GM18907 (cell line): ENCODE results near the gene IRF4.

Experiments
- ATAC-seq: cut with Tn5 transposase; IDR thresholded peaks from one replicate; pipeline ENCODE4 v1.9.1; 2021; ENCODE audit warnings: mild to moderate bottlenecking, moderate library complexity; ENCODE audit not compliant: unreplicated experiment

The IRF4 gene

GRCh38 chr6:379410-380181 lies 12.0 kb upstream of the IRF4 start:
- ATAC-seq = peak; percentile 59

GRCh38 chr6:380234-381218 lies 11.0 kb upstream of the IRF4 start:
- ATAC-seq = no peak

DNA sequence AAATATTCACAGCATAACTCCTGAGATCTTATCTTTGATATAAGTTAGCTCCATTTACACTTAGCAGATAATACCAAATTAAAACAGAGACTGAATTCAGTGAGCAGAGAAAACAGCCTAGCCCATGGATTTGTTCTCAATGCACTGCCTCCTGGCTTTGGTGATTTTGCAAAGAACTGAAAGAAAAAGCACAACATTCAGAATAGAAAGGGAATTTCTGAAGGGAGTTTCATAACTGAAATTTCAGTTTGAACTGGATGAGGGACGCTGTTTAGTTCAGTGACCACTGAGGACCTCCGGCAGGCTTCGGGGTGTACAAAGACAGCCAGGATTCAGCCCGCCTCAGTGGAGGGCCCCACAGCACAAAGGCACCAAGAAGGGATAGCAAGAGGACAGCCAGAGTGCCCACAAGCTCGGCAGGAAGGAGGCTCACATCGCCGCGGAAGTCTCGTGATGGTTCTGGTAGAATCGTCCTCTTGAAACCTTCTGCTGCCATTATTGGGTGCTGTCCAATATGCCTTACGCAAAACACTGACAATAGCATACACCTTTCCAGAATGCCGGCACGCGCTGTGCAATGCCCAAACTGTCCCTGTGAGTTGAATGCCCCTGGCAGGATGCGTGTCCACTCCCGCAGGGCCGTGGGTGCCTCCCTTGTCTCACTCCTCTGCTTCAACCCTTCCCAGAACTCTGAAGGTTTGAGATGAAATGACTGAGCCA lies 9.7 kb upstream of the IRF4 start:
- no peak for ATAC-seq

DNA sequence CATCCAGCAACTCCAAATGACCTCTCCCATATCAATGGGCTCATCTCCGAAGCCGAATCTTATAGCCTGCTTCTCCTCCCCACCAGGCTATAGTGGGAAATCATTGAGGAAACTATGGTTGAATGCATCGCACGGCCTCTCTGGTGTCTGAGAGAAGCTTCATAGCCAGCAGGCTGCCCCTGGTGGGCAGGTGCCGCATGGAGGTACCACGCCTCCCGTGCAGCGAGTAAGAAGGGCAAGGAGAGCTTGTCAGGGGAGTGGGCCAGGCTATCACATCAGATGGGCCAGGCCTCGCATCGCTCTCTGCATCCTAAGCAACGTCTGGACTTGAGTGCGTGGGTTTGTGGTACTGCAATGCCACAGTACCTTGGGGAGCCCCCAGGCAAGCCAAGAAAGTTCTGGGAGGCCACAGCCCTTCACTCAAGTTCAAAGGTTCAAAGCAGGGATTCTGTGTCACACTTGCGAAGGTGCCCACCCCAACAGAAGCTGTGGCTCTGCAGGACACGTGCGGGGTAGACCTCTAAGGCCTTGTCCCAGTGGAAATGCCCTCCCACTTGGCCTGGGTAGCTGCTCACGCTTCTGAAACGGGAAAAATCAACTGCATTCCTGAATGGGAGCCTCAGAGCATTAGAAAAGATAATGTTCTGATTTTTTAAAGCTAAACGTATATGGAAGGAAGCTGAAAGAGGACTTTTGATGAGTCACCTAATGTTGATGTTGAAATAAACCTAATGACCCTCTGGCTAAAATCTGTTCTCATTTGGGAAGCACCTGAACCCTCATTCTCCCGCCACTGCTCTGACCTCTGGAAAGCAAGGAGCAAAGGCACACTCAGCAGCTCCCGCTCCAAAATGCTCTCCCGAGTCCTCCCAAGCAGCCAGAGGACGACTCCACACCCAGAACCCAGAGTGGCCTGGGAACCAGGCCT lies 8.4 kb upstream of the IRF4 start:
- ATAC-seq = no peak

GRCh38 chr6:383856-384255 lies 7.7 kb upstream of the IRF4 start:
- no peak for ATAC-seq

DNA sequence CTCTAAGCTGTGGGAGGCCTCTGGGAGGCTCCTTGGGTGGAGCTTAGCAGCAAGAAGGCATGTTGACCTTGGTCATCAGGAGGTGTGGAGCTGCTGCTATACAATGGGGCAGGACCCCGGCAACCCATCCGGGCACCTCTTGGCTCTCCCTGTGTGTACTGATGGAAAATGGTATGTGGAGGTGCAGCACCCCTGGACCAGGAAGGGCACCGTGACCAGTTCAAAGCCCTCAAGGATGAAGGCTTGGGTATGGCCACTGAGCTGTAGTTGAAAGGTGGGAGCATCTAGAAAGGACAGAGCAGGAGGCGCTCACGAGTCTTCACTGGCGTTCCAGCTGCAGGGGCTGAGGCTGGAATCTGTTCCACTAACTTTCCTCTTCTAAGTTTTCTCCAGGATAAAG lies 6.7 kb upstream of the IRF4 start:
- no peak for ATAC-seq

- no peak for ATAC-seq
Measured at GRCh38 chr6:385614-386013, 5.9 kb upstream of the IRF4 start.

- ATAC-seq = no peak
Measured at GRCh38 chr6:386688-387266, 4.8 kb upstream of the IRF4 start.

DNA sequence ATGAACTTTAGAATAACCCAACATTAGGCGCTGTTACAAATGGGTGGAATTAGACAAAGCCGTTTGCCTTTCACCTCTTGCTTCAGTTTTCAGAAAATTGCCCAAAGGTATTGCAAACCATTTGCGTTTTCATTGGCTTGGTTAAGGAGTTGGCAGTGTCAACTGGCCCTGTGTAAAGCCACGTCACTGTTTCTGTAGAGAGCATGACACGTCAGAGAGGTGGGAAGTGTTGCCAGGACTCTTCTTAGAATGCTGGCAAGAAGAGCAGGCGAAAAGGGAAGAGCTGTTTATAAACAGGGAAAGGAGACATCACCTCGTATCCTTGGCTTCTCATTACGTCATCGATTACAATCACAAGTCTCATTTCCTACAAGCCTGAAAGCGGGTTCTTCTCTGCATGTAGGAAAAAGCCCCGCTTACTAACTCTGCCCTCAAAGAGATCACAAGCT lies 4.2 kb upstream of the IRF4 start:
- ATAC-seq = no peak

DNA sequence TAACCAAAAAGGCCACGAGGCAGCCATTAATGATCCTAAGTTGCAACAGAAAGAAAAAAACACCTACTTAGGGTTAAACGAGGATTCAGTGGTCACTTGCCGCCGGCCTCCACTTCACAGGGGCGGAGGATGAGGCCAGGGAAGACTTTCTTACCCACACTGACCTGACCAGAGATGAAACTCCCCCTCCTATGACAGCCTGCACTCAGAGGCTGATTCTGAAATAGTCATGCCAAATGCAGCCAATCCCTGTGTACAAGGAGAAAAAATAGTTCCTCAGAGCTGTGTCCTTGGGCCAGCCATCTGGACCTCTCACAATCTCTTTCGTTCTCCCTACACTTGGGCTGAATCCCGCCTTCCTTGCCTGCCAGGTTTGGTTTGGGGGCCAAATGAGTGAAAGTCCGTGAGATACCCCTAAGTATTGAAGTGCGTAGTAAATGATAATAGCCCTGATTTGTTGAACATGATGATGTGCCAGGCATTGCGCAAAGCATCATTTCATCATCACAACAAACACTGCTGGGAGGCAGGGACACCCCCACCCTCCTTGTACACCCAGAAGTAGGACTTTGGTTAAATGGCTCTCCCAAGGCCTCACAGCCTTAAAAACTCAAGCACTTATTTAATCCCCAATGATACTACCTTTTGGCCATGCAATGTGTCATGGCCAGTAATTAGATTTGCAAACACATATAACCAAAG lies 3.2 kb upstream of the IRF4 start:
- ATAC-seq = no peak

- ATAC-seq = no peak
Measured at GRCh38 chr6:389143-389542, 2.4 kb upstream of the IRF4 start.

DNA sequence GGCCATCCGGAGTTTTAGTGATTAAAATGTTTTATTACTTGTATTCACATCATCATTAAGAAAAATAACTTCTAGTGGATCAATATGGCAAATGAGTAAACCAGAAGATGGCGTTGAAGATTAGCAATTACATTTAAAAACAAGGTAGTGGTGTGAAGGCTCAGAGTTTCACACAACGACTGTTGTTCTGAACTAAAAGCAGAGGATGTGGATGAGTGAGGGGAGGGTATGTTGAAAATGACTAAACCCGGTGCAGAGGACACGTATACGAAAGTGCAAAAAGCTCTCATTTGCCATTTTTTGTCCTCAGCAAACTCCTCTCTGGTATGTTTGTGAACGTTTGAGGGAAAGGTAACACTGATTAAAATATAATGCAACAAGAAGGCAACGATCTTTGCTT lies 1.9 kb upstream of the IRF4 start:
- ATAC-seq = peak; percentile 45

DNA sequence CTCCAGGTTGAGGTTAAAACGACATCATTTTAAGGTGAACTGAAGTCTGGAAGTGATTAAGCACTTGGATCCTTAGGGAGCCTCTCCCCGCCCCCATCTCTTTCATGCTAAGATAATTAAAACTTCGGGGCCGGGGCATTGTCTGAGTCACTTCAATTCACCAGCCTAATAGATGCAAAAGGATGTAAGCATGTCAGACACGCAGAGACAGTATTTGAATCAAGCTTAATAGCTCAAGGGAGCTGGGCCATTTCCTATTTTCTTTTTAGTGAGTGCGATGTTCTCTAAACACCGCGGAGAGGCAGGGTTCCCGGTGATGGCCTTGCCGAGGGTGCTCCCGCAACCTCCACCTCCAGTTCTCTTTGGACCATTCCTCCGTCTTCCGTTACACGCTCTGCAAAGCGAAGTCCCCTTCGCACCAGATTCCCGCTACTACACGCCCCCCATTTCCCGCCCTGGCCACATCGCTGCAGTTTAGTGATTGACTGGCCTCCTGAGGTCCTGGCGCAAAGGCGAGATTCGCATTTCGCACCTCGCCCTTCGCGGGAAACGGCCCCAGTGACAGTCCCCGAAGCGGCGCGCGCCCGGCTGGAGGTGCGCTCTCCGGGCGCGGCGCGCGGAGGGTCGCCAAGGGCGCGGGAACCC lies 516 bp upstream of the IRF4 start:
- ATAC-seq = peak; percentile 22

DNA sequence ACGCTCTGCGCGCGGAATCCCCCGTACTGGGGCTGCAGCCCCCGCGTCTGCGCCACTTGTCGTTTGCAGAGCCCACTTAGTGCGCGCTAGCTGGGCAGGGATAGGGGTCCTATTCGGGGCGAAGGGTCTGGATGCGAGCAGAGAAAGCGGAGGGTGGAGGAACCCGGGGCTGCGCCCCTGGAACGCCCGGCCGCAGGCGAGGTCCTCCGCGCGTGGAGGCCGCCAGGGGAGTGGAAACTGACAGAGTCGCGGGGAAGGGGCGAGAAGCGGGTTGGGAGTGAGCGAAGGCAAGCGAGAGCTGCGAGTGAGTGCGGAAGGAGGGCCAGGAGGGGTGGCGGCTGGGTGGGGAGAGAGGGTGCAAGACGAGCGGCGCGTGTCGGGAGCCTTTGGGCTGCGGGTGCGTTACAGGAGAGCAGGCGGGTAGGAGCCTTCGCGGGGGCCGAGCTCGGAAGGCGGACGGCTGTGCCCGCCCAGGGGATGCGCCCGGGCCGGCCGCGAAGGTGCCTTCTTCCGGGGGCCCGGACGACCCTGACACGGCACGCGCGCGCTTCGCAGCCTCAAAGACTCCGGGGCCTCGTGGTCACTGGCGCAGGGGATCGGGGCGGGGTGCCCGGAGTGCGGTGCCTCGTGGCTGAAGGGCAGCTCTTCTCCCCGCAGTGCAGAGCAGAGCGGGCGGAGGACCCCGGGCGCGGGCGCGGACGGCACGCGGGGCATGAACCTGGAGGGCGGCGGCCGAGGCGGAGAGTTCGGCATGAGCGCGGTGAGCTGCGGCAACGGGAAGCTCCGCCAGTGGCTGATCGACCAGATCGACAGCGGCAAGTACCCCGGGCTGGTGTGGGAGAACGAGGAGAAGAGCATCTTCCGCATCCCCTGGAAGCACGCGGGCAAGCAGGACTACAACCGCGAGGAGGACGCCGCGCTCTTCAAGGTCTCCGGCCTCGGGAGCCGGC lies 1.2 kb downstream of the IRF4 start:
- ATAC-seq = no peak

- no peak for ATAC-seq
Measured at GRCh38 chr6:393391-394221, 2.1 kb downstream of the IRF4 start.

DNA sequence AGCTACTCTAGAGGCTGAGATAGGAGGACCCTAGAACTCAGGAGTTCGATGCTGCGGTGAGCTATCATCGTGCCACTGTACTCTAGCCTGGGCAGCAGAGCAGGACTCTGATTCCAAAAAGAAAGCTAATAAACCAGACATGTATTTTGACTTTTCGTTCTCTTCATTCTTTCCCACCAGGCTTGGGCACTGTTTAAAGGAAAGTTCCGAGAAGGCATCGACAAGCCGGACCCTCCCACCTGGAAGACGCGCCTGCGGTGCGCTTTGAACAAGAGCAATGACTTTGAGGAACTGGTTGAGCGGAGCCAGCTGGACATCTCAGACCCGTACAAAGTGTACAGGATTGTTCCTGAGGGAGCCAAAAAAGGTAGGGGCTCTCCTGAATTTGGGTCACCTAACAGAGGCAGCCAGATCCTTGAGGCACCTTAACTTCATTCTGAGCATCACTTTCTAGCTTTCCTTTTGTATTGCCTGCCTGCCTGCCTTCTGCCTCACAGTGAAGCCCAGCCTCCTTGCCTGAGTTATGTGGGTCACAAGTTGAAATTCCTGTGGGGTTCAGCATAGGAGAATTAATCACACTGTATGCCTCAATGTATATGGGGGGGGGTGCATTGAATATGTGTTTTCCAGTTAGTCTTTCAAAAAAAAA lies 3.2 kb downstream of the IRF4 start:
- no peak for ATAC-seq
